HUES6 (cell line): ENCODE measurements around the gene DAGLA.

ENCODE experiments used
- H3K27ac ChIP-seq: 2 replicates; pipeline ENCODE4 v1.7.0; 2013; ENCODE audit warnings: low read depth, mild to moderate bottlenecking, low read length, inconsistent platforms
- H3K27me3 ChIP-seq: 2 replicates; pipeline ENCODE4 v1.6.1; 2013; ENCODE audit warnings: low read length; ENCODE audit not compliant: control insufficient read depth, insufficient read depth
- H3K36me3 ChIP-seq: 2 replicates; pipeline ENCODE4 v1.6.1; 2013; ENCODE audit warnings: low read length; ENCODE audit not compliant: control insufficient read depth, insufficient read depth
- H3K4me1 ChIP-seq: 2 replicates; pipeline ENCODE4 v1.6.1; 2013; ENCODE audit warnings: low read length; ENCODE audit not compliant: control insufficient read depth, insufficient read depth
- H3K4me3 ChIP-seq: 2 replicates; pipeline ENCODE4 v1.5.1; 2013; ENCODE audit warnings: low read depth, low read length
- H3K9ac ChIP-seq: one replicate; pipeline ENCODE4 v1.6.1; 2013; ENCODE audit warnings: mild to moderate bottlenecking, low read length
- H3K9me3 ChIP-seq: 2 replicates; pipeline ENCODE4 v1.6.1; 2013; ENCODE audit warnings: low read depth, low read length; ENCODE audit not compliant: control insufficient read depth, insufficient read depth

Gene DAGLA

DNA sequence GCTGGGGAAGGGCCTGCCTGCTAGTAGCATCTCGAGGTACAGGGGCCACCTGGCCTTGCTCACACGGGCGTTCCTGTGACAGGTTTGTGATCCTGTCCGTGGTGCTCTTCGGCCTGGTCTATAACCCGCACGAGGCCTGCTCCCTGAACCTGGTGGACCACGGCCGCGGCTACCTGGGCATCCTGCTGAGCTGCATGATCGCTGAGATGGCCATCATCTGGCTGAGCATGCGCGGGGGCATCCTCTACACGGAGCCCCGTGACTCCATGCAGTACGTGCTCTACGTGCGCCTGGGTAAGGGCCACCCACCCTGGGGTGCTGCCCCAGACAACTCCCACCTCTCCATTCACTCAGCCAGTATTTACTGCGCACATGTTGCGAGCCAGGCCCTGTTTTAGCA is 40.4 kb downstream of the DAGLA start:
- Histone ChIP-seq H3K9me3 (no peaks in the 10 kb centered on the region), H3K9ac (no peak overlapping the region), H3K27me3 (no peaks in the 10 kb centered on the region), H3K4me3 (no peak overlapping the region), H3K36me3 (peaks cover 31% of the 10 kb centered on the region), H3K4me1 (peaks cover 37% of the 10 kb centered on the region), H3K27ac (no peak overlapping the region)

DNA sequence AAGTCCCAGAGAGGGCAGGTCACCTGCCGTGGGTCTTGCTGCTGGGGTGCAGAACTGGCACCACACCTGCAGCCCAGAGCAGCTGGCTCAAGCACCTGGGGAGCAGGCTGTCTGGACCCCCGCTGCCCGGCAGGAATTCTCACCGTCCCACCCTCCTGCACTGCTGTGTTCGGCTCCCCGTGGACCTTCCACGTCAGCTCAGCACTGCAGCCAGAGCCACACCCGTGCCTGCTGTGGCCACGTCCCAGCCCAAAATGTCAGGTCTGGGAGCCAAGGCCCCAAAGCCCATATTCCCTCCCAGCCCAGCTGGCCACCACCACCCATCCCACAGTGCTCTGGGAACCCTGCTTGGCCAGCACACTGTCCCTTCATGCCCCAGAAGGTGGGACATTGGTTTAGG is 44.2 kb downstream of the DAGLA start:
- Histone ChIP-seq H3K4me1 (peaks cover 4% of the 10 kb centered on the region; the same call in 1 of the 2 replicates), H3K9ac (no peak overlapping the region), H3K27ac (no peak overlapping the region), H3K36me3 (peaks cover 53% of the 10 kb centered on the region), H3K27me3 (no peaks in the 10 kb centered on the region), H3K4me3 (no peak overlapping the region), H3K9me3 (no peaks in the 10 kb centered on the region)

DNA sequence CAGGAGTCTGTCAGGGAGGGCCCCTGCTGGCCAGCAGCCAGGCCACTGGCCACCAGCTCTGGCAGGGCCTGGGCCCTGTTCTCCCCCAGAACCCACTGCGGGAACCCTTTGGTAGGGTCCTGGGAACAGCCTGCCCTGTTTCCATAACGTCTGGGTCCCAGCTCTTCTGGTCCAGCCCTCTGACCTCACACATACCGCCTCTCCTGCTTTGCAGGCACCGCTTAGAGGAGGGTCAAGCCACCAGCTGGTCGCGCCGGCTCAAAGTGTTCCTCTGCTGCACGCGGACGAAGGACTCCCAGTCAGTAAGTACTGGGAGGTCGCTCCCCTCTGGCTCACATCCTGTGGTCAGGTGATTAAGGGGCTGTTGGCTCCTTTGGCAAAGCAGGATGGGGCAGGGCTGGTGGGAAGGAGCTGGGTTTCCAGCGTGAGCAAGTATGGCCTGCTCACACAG is 45.6 kb downstream of the DAGLA start:
- H3K9me3 ChIP-seq, result no peaks in the 10 kb centered on the region
- H3K36me3 ChIP-seq, result peaks cover 48% of the 10 kb centered on the region
- peaks cover under 1% of the 10 kb centered on the region; the same call in 1 of the 2 replicates for H3K4me1 ChIP-seq
- H3K4me3 ChIP-seq, result no peak overlapping the region
- no peaks in the 10 kb centered on the region for H3K27me3 ChIP-seq
- no peak overlapping the region for H3K27ac ChIP-seq
- no peak overlapping the region for H3K9ac ChIP-seq

DNA sequence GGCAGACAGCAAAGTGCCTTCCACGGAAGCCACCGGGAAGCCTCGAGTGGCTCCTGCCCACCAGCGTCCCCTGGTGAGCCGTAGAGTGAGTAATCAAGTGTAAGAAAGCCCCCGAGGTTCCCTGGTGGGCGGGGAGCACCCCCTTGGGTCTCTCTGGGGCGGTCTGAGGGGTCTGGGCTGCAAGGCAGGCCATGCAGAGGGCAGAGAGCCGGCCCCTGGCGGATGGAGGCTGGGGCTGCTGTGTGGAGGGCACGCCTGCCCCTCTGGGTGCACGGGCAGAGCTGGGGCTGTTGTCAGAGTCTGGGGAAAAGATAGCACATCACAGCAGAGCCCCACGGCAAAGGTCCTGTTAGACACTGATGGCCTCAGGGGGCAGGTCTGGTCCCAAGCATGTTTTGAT is 46.6 kb downstream of the DAGLA start:
- H3K9ac ChIP-seq, result no peak overlapping the region
- H3K27ac ChIP-seq, result no peak overlapping the region
- H3K36me3 ChIP-seq, result peaks cover 47% of the 10 kb centered on the region
- no peaks in the 10 kb centered on the region for H3K27me3 ChIP-seq
- H3K4me1 ChIP-seq, result peaks cover 6% of the 10 kb centered on the region; the same call in 1 of the 2 replicates
- no peaks in the 10 kb centered on the region for H3K9me3 ChIP-seq
- no peak overlapping the region for H3K4me3 ChIP-seq

DNA sequence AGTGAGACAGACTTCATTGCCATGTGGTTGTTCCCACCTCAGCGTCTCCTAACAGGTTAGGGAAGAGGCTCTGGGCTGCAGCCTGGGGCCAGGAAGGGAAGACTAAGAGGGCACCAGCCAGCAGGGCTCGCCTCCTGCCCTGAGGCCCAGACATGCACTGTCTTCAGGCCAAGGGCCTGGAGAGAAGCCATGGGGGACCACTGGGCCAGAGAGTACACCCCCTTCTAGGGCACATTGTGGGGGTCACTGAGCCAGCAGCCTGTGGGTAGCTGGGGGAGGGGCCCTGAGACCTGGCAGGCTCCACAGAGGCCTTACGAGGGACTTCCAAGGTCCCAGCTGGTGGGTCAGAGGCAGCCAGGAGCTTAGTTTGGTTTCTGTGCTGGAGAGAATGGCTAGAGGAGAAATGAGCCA is 47.2 kb downstream of the DAGLA start:
- Histone ChIP-seq H3K9ac (no peak overlapping the region), H3K36me3 (peaks cover 47% of the 10 kb centered on the region)

DNA sequence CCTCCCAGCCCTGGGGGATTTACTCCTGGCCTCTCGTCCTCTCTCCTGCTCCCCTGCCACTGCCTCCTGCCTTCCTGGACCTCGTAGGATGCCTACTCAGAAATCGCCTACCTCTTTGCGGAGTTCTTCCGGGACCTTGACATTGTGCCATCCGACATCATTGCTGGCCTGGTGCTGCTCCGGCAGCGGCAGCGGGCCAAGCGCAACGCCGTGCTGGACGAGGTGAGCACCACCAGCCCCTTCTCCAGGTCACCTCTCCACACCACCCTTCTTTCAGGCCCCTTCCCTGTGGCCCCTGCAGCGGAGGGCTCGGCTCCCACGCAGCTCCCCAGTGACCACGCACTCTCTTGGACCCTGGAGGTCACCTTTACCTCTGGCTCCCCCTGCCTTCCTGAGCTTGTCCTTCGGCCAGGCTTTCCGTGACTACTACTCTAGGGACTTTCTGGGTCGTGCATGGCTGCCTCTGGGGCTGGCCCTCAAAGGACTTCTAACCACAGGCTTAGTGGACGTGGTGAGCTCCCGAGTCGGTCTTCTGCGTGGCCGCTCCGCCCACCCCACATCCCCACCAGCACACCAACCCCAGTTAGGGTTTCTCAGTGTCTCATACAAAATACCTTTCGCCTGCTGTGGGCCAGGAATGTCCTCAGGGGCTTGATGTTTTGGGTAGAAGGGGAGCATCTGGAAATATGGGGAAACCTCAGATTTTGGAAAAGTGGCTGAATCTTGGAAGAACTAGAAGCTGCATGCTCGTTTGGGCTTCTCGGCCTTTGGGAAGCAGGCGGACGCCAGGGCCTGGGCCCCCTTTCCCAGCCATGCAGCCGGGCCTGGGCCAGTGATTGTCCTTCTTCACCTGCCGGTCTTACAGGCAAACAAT is 48.1 kb downstream of the DAGLA start:
- peaks cover 6% of the 10 kb centered on the region; the same call in 1 of the 2 replicates for H3K4me1 ChIP-seq
- H3K9ac ChIP-seq, result no peak overlapping the region
- no peaks in the 10 kb centered on the region for H3K9me3 ChIP-seq
- H3K4me3 ChIP-seq, result no peak overlapping the region
- no peak overlapping the region for H3K27ac ChIP-seq
- no peaks in the 10 kb centered on the region for H3K27me3 ChIP-seq
- H3K36me3 ChIP-seq, result peaks cover 45% of the 10 kb centered on the region

More for the DNA sequence above, 47.2 kb downstream of the DAGLA start:
- H3K4me1 ChIP-seq, result peaks cover 6% of the 10 kb centered on the region; the same call in 1 of the 2 replicates
- H3K27ac ChIP-seq, result no peak overlapping the region
- H3K4me3 ChIP-seq, result no peak overlapping the region
- no peaks in the 10 kb centered on the region for H3K9me3 ChIP-seq
- no peaks in the 10 kb centered on the region for H3K27me3 ChIP-seq

DNA sequence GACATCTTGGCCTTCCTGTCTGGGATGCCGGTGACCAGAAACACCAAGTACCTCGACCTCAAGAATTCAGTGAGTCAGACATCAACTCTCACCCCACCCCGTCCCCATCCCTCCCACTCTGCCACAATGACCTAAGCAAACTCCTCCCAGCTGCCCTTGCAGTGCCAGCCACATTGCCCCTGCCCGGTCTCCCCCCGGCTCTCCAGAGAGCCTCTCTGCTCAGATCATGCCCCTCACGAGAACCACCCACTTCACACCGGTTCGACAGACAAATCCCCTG is 48.7 kb downstream of the DAGLA start:
- no peak overlapping the region for H3K9ac ChIP-seq
- H3K36me3 ChIP-seq, result peaks cover 40% of the 10 kb centered on the region
- H3K4me1 ChIP-seq, result peaks cover 6% of the 10 kb centered on the region; the same call in 1 of the 2 replicates
- H3K27ac ChIP-seq, result no peak overlapping the region
- no peaks in the 10 kb centered on the region for H3K9me3 ChIP-seq
- H3K4me3 ChIP-seq, result no peak overlapping the region
- H3K27me3 ChIP-seq, result no peaks in the 10 kb centered on the region

DNA sequence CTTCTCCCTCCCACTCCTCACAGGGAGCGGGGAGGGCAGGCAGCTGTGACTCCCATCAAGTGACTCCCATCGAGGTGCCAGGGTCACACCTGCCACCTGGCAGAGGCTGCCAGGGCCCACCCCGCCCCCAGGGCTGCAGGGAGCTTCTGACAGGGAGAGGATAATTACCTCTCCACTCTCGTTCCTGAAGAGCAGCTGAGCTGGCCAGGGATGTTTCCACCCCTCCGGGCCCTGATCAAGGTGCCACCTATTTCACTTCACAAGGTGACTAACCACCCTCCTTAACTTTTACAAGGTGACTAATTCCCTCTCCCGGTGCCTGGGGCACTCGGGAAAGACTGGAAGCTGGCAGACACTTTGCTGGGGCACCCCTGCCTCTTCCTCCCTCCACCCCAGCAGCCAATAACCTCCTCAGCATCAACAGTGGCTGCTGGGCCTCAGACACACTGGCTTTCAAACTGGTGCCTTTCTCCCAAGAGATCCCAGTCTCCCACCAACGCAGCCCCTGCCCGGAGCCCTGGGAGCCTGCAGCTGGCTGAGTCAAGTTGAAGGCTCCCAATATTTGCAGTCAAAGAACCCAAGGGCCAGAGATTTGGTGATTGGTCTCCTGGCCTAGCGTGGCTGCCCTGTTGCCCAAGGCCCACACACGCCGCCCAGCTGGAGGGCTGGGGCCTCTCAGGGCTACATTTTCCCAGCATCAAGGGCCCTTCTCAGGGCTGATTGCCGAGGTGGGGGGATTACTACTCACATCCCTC is 50.2 kb downstream of the DAGLA start:
- Histone ChIP-seq H3K27ac (no peak overlapping the region), H3K36me3 (peaks cover 26% of the 10 kb centered on the region), H3K9ac (no peak overlapping the region), H3K27me3 (no peaks in the 10 kb centered on the region), H3K4me1 (peaks cover 6% of the 10 kb centered on the region; the same call in 1 of the 2 replicates), H3K9me3 (no peaks in the 10 kb centered on the region), H3K4me3 (no peak overlapping the region)

DNA sequence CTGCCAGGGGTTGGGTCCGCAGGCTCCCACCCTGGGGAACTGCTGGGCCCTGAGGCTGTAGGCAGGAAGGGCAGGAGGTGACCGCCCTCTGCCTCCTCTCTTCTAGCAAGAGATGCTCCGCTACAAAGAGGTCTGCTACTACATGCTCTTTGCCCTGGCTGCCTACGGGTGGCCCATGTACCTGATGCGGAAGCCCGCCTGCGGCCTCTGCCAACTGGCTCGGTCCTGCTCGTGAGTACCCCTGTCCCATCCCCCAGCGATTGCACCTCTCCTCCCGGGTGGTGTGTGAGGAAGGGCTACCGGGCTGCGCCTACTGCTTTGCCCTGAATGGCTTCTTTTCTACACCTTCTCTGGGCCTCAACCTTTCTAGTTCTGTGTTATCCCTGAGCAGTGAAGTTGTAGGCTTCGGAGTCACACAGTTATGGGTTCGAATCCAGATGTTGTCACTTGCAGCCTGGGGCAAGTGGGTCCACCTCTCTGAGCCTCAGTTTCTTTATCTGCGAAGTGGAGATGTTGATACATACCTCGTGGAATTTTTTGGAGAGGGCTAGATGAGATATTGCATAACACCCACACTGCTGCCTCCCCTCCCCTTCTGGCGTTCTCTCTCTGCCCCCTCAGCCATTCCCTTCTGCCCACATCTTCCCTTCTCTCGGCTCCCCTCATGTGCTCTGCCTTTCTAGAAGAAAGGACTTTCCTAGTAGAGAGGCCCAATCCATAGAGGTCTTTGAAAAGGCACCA is 51.2 kb downstream of the DAGLA start:
- Histone ChIP-seq H3K9ac (no peak overlapping the region), H3K36me3 (peaks cover 22% of the 10 kb centered on the region), H3K27me3 (no peaks in the 10 kb centered on the region), H3K27ac (no peak overlapping the region), H3K4me1 (peaks cover 6% of the 10 kb centered on the region; the same call in 1 of the 2 replicates), H3K4me3 (no peak overlapping the region), H3K9me3 (no peaks in the 10 kb centered on the region)

DNA sequence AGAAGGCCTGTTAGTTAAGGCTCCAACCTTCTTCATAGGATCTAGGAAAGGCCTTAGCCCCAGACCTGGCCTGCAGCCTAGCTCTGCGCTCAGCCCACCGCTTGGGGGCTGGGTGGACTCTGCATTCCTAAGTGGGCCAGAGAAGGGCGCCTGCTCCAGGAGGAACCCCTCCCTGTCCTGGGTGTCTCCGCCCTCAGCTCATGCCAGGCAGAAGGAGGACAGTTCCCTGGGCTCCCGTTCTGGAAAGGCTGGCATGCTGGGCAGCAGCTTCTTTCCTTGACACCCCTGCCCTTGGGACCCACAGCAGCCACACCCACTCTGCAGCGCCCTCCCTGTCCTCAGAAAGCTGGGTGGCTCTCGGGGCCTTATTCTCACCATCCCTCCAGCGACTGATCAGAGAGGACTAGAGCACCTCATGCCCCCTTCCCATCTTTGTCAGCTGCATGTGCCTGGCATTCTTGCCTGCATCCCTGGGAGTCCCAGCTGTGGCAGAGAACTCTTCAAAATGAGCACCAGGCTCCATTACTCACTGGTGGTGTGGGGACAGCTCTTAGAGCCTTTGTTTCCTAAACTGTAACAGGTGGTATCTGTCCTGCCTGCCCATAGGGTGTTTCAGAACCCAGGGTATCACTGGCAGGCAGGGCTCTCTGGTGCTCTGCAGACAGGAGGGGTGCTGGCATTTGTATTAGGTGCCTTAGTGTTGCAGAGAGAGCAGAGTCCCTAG is 51.9 kb downstream of the DAGLA start:
- no peaks in the 10 kb centered on the region for H3K9me3 ChIP-seq
- H3K36me3 ChIP-seq, result peaks cover 25% of the 10 kb centered on the region
- H3K4me1 ChIP-seq, result peaks cover 6% of the 10 kb centered on the region; the same call in 1 of the 2 replicates
- no peaks in the 10 kb centered on the region for H3K27me3 ChIP-seq
- no peak overlapping the region for H3K27ac ChIP-seq
- no peak overlapping the region for H3K9ac ChIP-seq
- no peak overlapping the region for H3K4me3 ChIP-seq
